Ammon's horn (tissue), 1 donor: ENCODE data around the gene TEX35.
"Not testable (repeated sequence)": the region's sequence is repeated elsewhere in the genome, so short reads cannot be mapped to it uniquely, and the experiment has no call there.

Source experiments
- DNase-seq: peaks from one replicate; pipeline ENCODE4 v3.0.0-alpha.2; 2016; ENCODE audit warnings: low spot score

TEX35 gene

GRCh38 chr1:178495158-178495557 lies 17.8 kb upstream of the TEX35 start:
- no peak for DNase-seq

- no peak for DNase-seq
These were observed 17.0 kb upstream of the TEX35 start for GRCh38 chr1:178495741-178496409.

DNA sequence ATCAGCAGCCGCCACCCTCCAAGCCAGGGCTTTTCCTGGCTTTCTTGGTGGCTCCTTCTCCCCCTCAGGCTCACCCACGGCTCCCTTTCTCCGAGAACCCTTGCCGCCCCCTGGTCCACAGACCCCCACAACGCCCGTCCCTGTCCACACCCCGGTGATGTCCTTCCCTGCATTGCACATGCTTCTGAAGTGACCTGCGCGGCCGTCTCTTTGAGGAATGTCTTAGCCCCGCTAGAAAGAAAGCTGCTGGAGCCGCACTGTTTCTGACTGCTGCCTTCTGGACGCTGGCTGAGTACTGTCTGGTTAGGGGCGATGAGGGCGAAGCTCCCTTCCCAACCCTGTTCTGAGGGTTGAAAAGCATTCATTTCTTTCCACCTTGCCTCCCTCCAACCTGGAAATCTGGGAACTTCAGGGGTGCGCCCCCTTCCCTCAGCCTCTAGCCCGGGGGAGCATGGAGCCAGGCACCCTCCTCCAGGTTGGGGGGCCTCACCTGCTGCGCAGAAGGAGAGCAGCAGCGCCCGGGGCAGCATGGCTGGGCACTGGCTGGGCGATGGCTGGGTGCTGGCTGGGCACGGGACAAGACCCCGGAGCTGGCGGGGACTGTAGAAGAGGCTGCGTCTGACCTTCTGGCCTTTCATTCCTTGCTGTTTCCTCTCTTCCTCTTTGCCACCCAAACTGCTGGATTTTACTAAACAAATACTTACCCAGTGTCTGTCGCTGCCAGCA lies 16.3 kb upstream of the TEX35 start, which contains the start of gene CLEC20A:
Gene CLEC20A, minus strand, starts transcription at position 555 of the 726 bp plus-strand sequence. Its CDS starts 25 bp downstream, at position 530.
- no peak for DNase-seq

DNA sequence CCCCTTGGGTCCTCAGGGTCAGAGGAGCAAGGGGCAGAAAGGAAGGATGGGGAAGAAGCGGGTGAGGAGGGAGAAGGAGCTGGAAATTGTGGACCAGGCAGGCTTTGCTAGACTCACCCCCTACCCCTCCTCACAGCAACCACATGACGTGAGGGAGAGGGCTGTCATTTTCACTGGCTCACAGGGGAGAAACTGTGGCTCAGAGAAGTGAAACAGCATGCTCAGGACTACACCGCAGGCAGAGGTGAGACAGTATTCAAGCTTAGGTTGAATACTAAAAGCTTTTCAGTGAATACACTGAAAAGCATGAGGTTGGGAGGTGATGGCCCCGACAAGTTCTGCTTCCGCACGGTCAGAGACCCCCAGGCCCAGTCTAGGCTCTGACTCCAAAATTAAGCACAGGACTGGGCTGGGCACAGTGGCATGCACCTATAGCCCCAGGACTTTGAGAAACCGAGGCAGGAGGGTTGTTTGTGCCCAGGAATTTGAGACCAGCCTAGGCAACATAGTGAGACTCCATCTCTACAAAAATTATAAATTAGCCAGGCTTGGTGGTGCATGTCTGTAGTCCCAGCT lies 14.9 kb upstream of the TEX35 start:
- DNase-seq = no peak

DNA sequence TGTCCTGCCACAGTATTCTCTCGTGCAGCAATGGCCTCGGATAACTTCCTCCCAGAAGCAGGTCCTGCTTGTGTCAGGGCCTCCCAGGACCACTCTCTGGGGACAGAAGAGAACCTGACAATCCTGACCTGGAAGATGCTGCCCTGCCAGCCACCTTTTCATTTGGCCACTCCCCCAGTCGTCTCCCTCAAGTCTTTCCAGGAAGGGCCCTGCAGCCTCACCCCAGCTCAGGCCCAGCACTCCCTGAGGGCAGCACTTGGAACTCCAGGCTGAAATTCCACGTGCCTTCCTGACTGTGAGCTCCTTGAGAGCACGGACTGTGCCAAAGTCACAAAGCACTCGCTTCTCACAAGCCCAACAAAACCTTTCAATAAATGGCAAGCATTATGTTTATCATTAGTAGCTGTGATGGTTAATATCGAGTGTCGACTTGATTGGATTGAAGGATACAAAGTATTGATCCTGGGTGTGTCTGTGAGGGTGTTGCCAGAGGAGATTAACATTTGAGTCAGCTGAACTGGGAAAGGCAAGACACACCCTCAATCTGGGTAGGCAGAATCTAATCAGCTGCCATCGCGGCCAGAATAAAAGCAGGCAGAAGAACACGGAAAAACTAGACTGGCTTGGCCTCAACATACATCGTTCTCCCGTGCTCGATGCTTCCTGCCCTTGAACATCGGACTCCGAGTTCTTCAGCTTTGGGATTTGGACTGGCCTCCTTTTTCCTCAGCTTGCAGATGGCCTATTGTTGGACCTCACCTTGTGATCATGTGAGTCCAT lies 13.8 kb upstream of the TEX35 start:
- no peak for DNase-seq

DNA sequence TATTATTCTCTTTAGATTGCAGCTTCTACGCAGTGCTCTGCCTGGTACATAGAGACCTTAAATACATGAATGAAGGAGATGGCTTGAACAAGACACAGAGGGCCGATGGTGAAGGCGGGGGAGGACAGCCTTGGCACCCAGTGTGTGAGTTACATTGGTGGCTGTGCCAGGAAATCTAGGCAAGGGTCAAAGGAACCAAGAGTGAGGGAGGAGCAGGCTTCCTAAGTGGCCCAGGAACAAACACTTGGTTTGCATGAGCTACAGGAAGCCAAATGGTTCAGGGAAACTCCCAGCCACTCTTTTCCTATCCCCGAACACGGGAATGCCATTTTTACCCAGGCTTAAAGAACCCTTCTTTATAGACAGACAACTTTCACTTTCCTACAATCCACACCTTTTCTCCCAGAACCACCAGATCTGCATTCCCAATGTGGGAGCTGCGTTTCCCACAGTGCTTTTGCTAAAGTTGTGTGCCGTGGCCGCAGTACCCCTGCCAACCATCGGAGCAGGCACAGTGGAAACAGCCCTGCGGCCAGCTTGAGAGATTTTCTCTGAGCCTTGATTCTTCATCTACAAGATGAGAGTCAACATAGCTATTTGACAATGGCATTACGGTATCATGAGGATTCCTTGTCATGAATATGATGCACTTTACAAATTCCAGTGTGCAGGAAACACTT lies 12.7 kb upstream of the TEX35 start:
- no peak for DNase-seq

GRCh38 chr1:178500936-178501554 lies 11.9 kb upstream of the TEX35 start:
- DNase-seq = no peak

GRCh38 chr1:178501705-178502329 lies 11.1 kb upstream of the TEX35 start:
- peak; percentile 61 for DNase-seq

- DNase-seq = no peak
These were observed 10.6 kb upstream of the TEX35 start for GRCh38 chr1:178502330-178502714.

- DNase-seq = no peak
These were observed 10.1 kb upstream of the TEX35 start for GRCh38 chr1:178502856-178503255.

DNA sequence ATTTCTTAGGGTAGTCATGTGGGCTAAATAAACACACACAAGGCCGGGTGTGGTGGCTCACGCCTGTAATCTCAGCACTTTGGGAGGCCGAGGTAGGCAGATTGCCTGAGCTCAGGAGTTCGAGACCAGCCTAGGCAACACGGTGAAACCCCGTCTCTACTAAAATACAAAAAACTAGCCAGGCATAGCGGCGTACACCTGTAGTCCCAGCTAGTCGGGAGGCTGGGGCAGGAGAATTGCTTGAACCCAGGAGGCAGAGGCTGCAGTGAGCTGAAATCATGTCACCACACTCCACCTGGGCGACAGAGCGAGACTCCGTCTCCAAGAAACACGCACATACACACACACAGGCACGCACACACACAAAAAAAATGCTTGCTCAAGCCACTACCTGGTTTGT lies 9.6 kb upstream of the TEX35 start:
- DNase-seq = not testable (repeated sequence)

- DNase-seq = no peak
These were observed 9.1 kb upstream of the TEX35 start for GRCh38 chr1:178503849-178504248.

- no peak for DNase-seq
These were observed 8.6 kb upstream of the TEX35 start for GRCh38 chr1:178504286-178504685.

DNA sequence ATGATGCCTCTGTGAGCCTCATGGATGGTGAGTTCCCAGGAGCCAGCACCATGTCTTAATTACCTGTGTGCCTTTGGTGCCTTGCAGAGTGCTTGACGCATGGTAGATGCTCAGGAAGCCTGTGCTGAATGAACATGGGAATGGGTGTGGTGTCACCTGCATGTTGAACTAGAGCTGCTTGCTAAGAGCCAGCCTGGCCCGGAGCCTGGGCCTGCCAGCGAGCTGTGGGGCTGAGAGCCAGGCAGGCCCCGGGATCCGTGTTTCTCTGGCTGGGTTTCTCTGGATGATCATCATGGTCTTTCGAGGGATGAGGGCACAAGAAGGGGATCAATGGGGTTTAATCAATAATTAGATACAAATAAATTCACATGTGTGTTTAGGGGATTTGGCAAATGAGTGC lies 6.7 kb upstream of the TEX35 start:
- no peak for DNase-seq

DNA sequence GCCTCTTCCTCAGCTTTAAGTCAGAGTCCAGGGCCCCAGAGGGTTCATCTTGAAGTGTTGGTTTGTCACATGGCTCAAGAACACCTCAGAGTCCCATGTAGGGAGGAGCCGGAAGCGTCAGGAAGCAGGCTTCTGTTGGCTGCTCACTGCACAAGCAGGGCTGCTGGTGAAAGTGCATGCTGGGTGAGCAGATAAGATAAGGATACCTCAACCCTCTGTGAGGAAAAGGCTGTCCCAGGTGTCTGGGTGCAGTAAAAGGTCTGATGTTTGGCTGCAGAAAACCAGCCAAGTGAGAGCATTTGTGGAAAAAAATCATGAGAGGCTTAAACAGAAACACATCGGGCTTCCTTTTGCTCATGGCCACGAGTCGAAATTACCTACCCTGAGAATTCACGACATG lies 6.2 kb upstream of the TEX35 start:
- no peak for DNase-seq

GRCh38 chr1:178509414-178510007 lies 3.4 kb upstream of the TEX35 start:
- DNase-seq = no peak

- DNase-seq = no peak
These were observed 2.8 kb upstream of the TEX35 start for GRCh38 chr1:178510155-178510554.

DNA sequence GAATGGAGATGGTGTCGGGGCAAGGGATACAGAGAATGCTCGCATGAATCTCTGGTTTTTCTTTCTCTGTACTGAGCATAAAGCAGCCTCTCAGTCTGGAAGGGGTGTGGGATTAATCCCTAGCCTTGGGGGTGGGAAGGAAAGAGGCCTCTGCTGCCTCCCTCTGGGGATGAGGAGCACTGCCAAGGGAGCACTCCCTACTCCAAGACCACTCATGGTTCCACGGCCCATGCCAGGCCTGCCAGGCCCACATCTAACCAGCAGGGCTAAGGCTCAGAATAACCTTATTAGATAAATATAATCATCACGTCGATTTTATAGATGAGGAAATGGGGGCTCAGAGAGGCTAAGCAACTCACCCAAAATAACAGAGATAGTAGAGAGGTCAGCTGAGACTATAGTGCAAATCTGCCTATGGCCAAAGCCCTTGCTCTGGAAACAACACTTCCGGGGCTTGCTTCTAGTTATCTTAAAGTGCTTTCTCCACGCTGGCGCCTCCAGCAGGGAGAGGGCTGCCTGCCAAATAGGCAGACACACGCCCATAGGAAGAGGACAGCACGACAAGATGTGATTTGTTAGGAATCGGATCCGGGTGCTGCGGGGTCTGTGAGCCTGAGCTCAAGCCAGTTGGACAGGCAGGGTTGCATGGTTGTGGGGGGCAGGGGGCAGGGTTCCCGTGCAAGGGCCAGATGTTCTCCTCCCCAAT lies 522 bp downstream of the TEX35 start:
- no peak for DNase-seq

GRCh38 chr1:178516110-178516509 lies 3.2 kb downstream of the TEX35 start:
- no peak for DNase-seq

DNA sequence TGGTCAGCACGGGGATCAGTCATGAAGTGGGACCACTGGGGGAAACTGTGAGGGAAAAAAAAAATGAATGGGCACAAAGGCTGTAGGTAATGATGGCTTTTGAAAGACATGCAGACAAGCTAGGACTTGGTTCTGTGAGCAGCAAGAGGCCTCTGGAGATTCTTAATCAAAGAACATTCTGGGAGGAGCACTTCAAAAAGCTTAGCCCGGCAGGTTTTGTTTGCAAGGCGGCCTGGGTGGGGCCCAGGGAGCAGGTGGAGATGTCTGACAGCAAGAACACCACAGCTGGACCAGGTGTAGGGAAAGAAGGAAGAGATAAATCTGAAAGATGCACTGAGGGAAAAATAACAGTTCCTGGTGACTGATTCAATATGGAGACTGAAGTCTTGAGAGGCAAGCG lies 6.0 kb downstream of the TEX35 start:
- no peak for DNase-seq
